Fibroblast of lung (primary cell): Measurements from ENCODE around the gene DYNLT4. TPM values are rescaled to one million over a fixed set of nuclear protein-coding genes. Genes with fewer than 3 reads are reported as not detected.
A peak's percentile ranks its signal among the peaks of the same experiment; 100 is the strongest.
"Not testable (repeated sequence)": the region's sequence is repeated elsewhere in the genome, so short reads cannot be mapped to it uniquely, and the experiment has no call there.

Source experiments
- DNase-seq, 2 donors: peaks; one replicate each; pipeline versions ENCODE4 v3.0.0 to v3.0.0-alpha.2; 2010; ENCODE audit warnings: low read depth in 2 of 2
- H2AFZ ChIP-seq: 2 replicates; pipeline ENCODE4 v1.5.1; 2012; ENCODE audit warnings: low read length, control low read depth, inconsistent platforms
- H3K27ac ChIP-seq: 2 replicates; pipeline ENCODE4 v1.5.1; 2011; ENCODE audit warnings: low read length, control low read depth; ENCODE audit not compliant: insufficient read depth
- H3K27me3 ChIP-seq: 2 replicates; pipeline ENCODE4 v1.5.1; 2011; ENCODE audit warnings: mild to moderate bottlenecking, low read length; ENCODE audit not compliant: control insufficient read depth, insufficient read depth
- H3K36me3 ChIP-seq: 2 replicates; pipeline ENCODE4 v1.5.1; 2011; ENCODE audit warnings: low read length; ENCODE audit not compliant: control insufficient read depth, insufficient read depth
- H3K4me1 ChIP-seq: 2 replicates; pipeline ENCODE4 v1.5.1; 2011; ENCODE audit warnings: low read length; ENCODE audit not compliant: control insufficient read depth, insufficient read depth; ENCODE audit errors: extremely low read depth
- H3K4me2 ChIP-seq: 2 replicates; pipeline ENCODE4 v1.5.1; 2011; ENCODE audit warnings: low read length, control low read depth; ENCODE audit not compliant: insufficient read depth; ENCODE audit errors: extremely low read depth
- H3K4me3 ChIP-seq, 4 experiments: fragments of 200-600 bp in 1 of 4; sonication (generic) in 1 of 4; replicated peaks in 1 of 4; 2 replicates each; pipeline ENCODE4 v1.5.1; 2011 to 2016; ENCODE audit warnings: low read length in 4 of 4, low read depth in 3 of 4, mild to moderate bottlenecking in 3 of 4, control low read depth in 2 of 4, inconsistent platforms in 1 of 4, mixed read lengths in 1 of 4; ENCODE audit not compliant: insufficient read depth in 1 of 4; ENCODE audit errors: control extremely low read depth in 1 of 4
- H3K79me2 ChIP-seq: 2 replicates; pipeline ENCODE4 v1.5.1; 2012; ENCODE audit warnings: mild to moderate bottlenecking, low read length, inconsistent platforms; ENCODE audit not compliant: control insufficient read depth, insufficient read depth
- H3K9ac ChIP-seq: 2 replicates; pipeline ENCODE4 v1.5.1; 2011; ENCODE audit warnings: mild to moderate bottlenecking, low read length, control low read depth; ENCODE audit not compliant: insufficient read depth
- H3K9me3 ChIP-seq: 2 replicates; pipeline ENCODE4 v1.5.1; 2012; ENCODE audit warnings: low read depth, low read length; ENCODE audit not compliant: control insufficient read depth, insufficient read depth
- H4K20me1 ChIP-seq: 2 replicates; pipeline ENCODE4 v1.5.1; 2011; ENCODE audit warnings: low read length; ENCODE audit not compliant: control insufficient read depth, insufficient read depth; ENCODE audit errors: extremely low read depth
- CTCF ChIP-seq, 2 donors: IDR thresholded peaks in 1 of 2; conservative IDR thresholded peaks in 1 of 2; 1 replicate in 1 of 2; 2 replicates in 1 of 2; pipeline ENCODE4 v1.5.1; 2011 to 2012; ENCODE audit warnings: low read length in 2 of 2, control low read depth in 1 of 2, inconsistent platforms in 1 of 2, low read depth in 1 of 2, mild to moderate bottlenecking in 1 of 2
- EZH2 ChIP-seq: IDR thresholded peaks from 2 replicates; pipeline ENCODE4 v1.5.1; 2012; ENCODE audit warnings: low read length, control low read depth, mild to moderate bottlenecking; ENCODE audit errors: missing control alignments
- polyA plus RNA-seq, 2 donors: library from polyadenylated mRNA; depleted of rRNA in 1 of 2; stranded (reverse) in 1 of 2; unstranded in 1 of 2; fragments of >200 nt; gene quantifications; 2 replicates each; pipeline ENCODE4 v1.2.1, GENCODE V29; 2011 to 2012; ENCODE audit warnings: missing spikeins in 1 of 2
- total RNA-seq: library from RNA; depleted of rRNA; stranded (reverse); fragments of >200 nt; gene quantifications from 2 replicates; pipeline ENCODE4 v1.2.1, GENCODE V29; 2014

The DYNLT4 gene
- total and polyA plus RNA-seq, 2 donors (not counting 1 experiment from before 2014, with no cell fraction given), result 0.66 TPM; not detected in 1

GRCh38 chr1:44811234-44811633, 4.1 kb upstream of the DYNLT4 start:
- H3K27ac ChIP-seq, result peak overlapping the region; percentile 82
- H4K20me1 ChIP-seq, result no peaks in the 10 kb centered on the region
- H3K9me3 ChIP-seq, result no peaks in the 10 kb centered on the region
- H3K4me2 ChIP-seq, result peak overlapping the region; percentile 61
- H3K9ac ChIP-seq, result no peak overlapping the region
- H3K4me3 ChIP-seq, result peak overlapping the region in 2 of 4 experiments; percentile 6 to 14
- no peak overlapping the region for H2AFZ ChIP-seq
- H3K79me2 ChIP-seq, result peaks cover 22% of the 10 kb centered on the region
- TF ChIP-seq CTCF (conservative IDR thresholded peaks at IDR 0.05 in 1 of 2, IDR thresholded peaks at IDR 0.05 in 1 of 2; ENCODE audit: low read depth in 1 of 2, low read length in 2 of 2), result no peak
- no peak for TF ChIP-seq EZH2
- H3K36me3 ChIP-seq, result peaks cover 16% of the 10 kb centered on the region
- no peaks in the 10 kb centered on the region for H3K27me3 ChIP-seq
- no peak for DNase-seq
- H3K4me1 ChIP-seq, result peaks cover 57% of the 10 kb centered on the region

GRCh38 chr1:44810762-44811105, 3.6 kb upstream of the DYNLT4 start:
- H3K27me3 ChIP-seq, DNase-seq, H2AFZ ChIP-seq, H3K9me3 ChIP-seq, H3K4me2 ChIP-seq, H4K20me1 ChIP-seq, H3K9ac ChIP-seq: not testable (repeated sequence)
- Histone ChIP-seq H3K27ac (peak overlapping the region; percentile 100), H3K79me2 (peaks cover 22% of the 10 kb centered on the region), H3K4me3 (peak overlapping the region in 1 of 4 experiments; percentile 64), H3K36me3 (peaks cover 21% of the 10 kb centered on the region), H3K4me1 (peaks cover 62% of the 10 kb centered on the region)

GRCh38 chr1:44810101-44810761, 3.1 kb upstream of the DYNLT4 start:
- peak overlapping the region in 2 of 4 experiments; percentile 51 to 64 for H3K4me3 ChIP-seq
- H3K36me3 ChIP-seq, result peaks cover 25% of the 10 kb centered on the region
- peak overlapping the region; percentile 93 for H3K4me2 ChIP-seq
- H2AFZ ChIP-seq, result no peak overlapping the region
- peak overlapping the region; percentile 100 for H3K27ac ChIP-seq
- DNase-seq, result peak in 1 of 2 donors; percentile 38
- H3K9ac ChIP-seq, result no peak overlapping the region
- no peaks in the 10 kb centered on the region for H3K9me3 ChIP-seq
- TF ChIP-seq EZH2, result no peak
- TF ChIP-seq CTCF (conservative IDR thresholded peaks at IDR 0.05 in 1 of 2, IDR thresholded peaks at IDR 0.05 in 1 of 2; ENCODE audit: low read depth in 1 of 2, low read length in 2 of 2), result no peak
- no peaks in the 10 kb centered on the region for H3K27me3 ChIP-seq
- H4K20me1 ChIP-seq, result no peaks in the 10 kb centered on the region
- peaks cover 63% of the 10 kb centered on the region for H3K4me1 ChIP-seq
- H3K79me2 ChIP-seq, result peaks cover 25% of the 10 kb centered on the region
